WERI-Rb-1 (cell line): ENCODE measurements around the gene FAM78A.
"Not testable (repeated sequence)": the region's sequence is repeated elsewhere in the genome, so short reads cannot be mapped to it uniquely, and the experiment has no call there.

ENCODE experiments used
- DNase-seq: peaks from one replicate; pipeline ENCODE4 v3.0.0-alpha.2; 2020
- H3K27ac ChIP-seq: fragments of 250-450 bp; sonication (Bioruptor Pico); 2 replicates; pipeline ENCODE4 v1.5.1; 2020; ENCODE audit warnings: mild to moderate bottlenecking, moderate library complexity
- H3K27me3 ChIP-seq: fragments of 250-450 bp; sonication (Bioruptor Pico); 2 replicates; pipeline ENCODE4 v1.5.1; 2021; ENCODE audit warnings: mild to moderate bottlenecking, low read depth, moderate library complexity; ENCODE audit not compliant: insufficient read depth, severe bottlenecking
- H3K36me3 ChIP-seq: fragments of 250-450 bp; sonication (Bioruptor Pico); 2 replicates; pipeline ENCODE4 v1.5.1; 2020; ENCODE audit warnings: mild to moderate bottlenecking, moderate library complexity
- H3K4me3 ChIP-seq: 2 replicates; pipeline ENCODE4 v1.5.1; 2011; ENCODE audit warnings: low read depth, mild to moderate bottlenecking, control low read depth, low read length
- H3K9me3 ChIP-seq: fragments of 250-450 bp; sonication (Bioruptor Pico); 2 replicates; pipeline ENCODE4 v1.5.1; 2021; ENCODE audit warnings: mild to moderate bottlenecking, moderate library complexity; ENCODE audit not compliant: severe bottlenecking
- CTCF ChIP-seq: IDR thresholded peaks from 2 replicates; pipeline ENCODE4 v1.5.1; 2011; ENCODE audit warnings: low read depth, mild to moderate bottlenecking, control low read depth, inconsistent platforms, low read length

Gene FAM78A

GRCh38 chr9:131255676-131256197 is 20.6 kb downstream of the FAM78A start:
- H3K4me3 ChIP-seq: no peak overlapping the region
- no peak overlapping the region; the same call in 1 of the 2 replicates for H3K27ac ChIP-seq
- H3K36me3 ChIP-seq: peaks cover 7% of the 10 kb centered on the region
- H3K9me3 ChIP-seq: no peaks in the 10 kb centered on the region
- no peaks in the 10 kb centered on the region for H3K27me3 ChIP-seq
- no peak for DNase-seq
- TF ChIP-seq CTCF: no peak

GRCh38 chr9:131254626-131255025 is 21.7 kb downstream of the FAM78A start:
- no peak for TF ChIP-seq CTCF
- no peaks in the 10 kb centered on the region for H3K9me3 ChIP-seq
- no peaks in the 10 kb centered on the region for H3K27me3 ChIP-seq
- DNase-seq: no peak
- no peak overlapping the region for H3K4me3 ChIP-seq
- no peak overlapping the region; the same call in 1 of the 2 replicates for H3K27ac ChIP-seq
- H3K36me3 ChIP-seq: no peaks in the 10 kb centered on the region

GRCh38 chr9:131253891-131254491 is 22.3 kb downstream of the FAM78A start:
- DNase-seq: no peak

GRCh38 chr9:131252120-131252519 is 24.2 kb downstream of the FAM78A start:
- TF ChIP-seq CTCF: no peak
- no peaks in the 10 kb centered on the region for H3K9me3 ChIP-seq
- no peak for DNase-seq
- H3K27me3 ChIP-seq: no peaks in the 10 kb centered on the region
- H3K4me3 ChIP-seq: no peak overlapping the region
- H3K36me3 ChIP-seq: no peaks in the 10 kb centered on the region
- H3K27ac ChIP-seq: no peak overlapping the region

More at GRCh38 chr9:131253891-131254491, 22.3 kb downstream of the FAM78A start:
- Histone ChIP-seq H3K36me3 (no peaks in the 10 kb centered on the region), H3K27ac (no peak overlapping the region; the same call in 1 of the 2 replicates), H3K9me3 (no peaks in the 10 kb centered on the region), H3K27me3 (no peaks in the 10 kb centered on the region), H3K4me3 (no peak overlapping the region)
- TF ChIP-seq CTCF: no peak

- Histone ChIP-seq H3K9me3 (peaks cover 4% of the 10 kb centered on the region), H3K36me3 (no peaks in the 10 kb centered on the region), H3K4me3 (no peak overlapping the region), H3K27ac (no peak overlapping the region), H3K27me3 (no peaks in the 10 kb centered on the region)
- TF ChIP-seq CTCF: no peak
- no peak for DNase-seq
Observed at GRCh38 chr9:131246618-131247017, 29.7 kb downstream of the FAM78A start.

GRCh38 chr9:131244331-131244730 is 32.0 kb downstream of the FAM78A start:
- not testable (repeated sequence) for DNase-seq, H3K27ac ChIP-seq, H3K4me3 ChIP-seq, H3K36me3 ChIP-seq, H3K9me3 ChIP-seq, H3K27me3 ChIP-seq
